ENCODE results near the gene GLYATL3.

The GLYATL3 gene

GRCh38 chr6:49514571-49515484 is 15.1 kb downstream of the GLYATL3 start:
- DNase-seq, result no peak

- DNase-seq, result no peak
Measured at GRCh38 chr6:49515485-49516146, 15.9 kb downstream of the GLYATL3 start.

GRCh38 chr6:49516147-49516505 is 16.4 kb downstream of the GLYATL3 start:
- no peak for DNase-seq

- DNase-seq, result no peak
Measured at GRCh38 chr6:49517919-49518318, 18.2 kb downstream of the GLYATL3 start.

GRCh38 chr6:49519660-49520059 is 19.9 kb downstream of the GLYATL3 start:
- DNase-seq, result no peak

GRCh38 chr6:49522710-49523593 is 23.2 kb downstream of the GLYATL3 start:
- no peak for DNase-seq

GRCh38 chr6:49523901-49524300 is 24.2 kb downstream of the GLYATL3 start:
- no peak for DNase-seq

GRCh38 chr6:49524541-49524940 is 24.8 kb downstream of the GLYATL3 start:
- no peak for DNase-seq

- DNase-seq, result no peak
Measured at GRCh38 chr6:49526598-49526997, 26.9 kb downstream of the GLYATL3 start.

GRCh38 chr6:49527320-49527719 is 27.6 kb downstream of the GLYATL3 start:
- no peak for DNase-seq

GRCh38 chr6:49528571-49528970 is 28.8 kb downstream of the GLYATL3 start:
- DNase-seq, result no peak

GRCh38 chr6:49530141-49530776 is 30.5 kb downstream of the GLYATL3 start:
- DNase-seq, result no peak

- DNase-seq, result no peak
Measured at GRCh38 chr6:49531774-49532569, 32.2 kb downstream of the GLYATL3 start.

GRCh38 chr6:49535795-49536194 is 36.1 kb downstream of the GLYATL3 start:
- no peak for DNase-seq

- DNase-seq, result no peak
Measured at GRCh38 chr6:49539102-49539501, 39.4 kb downstream of the GLYATL3 start.

GRCh38 chr6:49540614-49541013 is 40.9 kb downstream of the GLYATL3 start:
- no peak for DNase-seq

GRCh38 chr6:49541210-49541724 is 41.5 kb downstream of the GLYATL3 start:
- DNase-seq, result no peak

- DNase-seq, result no peak
Measured at GRCh38 chr6:49541936-49542335, 42.2 kb downstream of the GLYATL3 start.

- DNase-seq, result no peak
Measured at GRCh38 chr6:49543087-49543858, 43.5 kb downstream of the GLYATL3 start.

- no peak for DNase-seq
Measured at GRCh38 chr6:49546331-49546730, 46.6 kb downstream of the GLYATL3 start.
